Osteoblast (primary cell): ENCODE measurements around the gene GAK. TPM values are rescaled to one million over a fixed set of nuclear protein-coding genes. Genes with fewer than 3 reads are reported as not detected.
A peak's percentile ranks its signal among the peaks of the same experiment; 100 is the strongest.

Experiments used
- DNase-seq: peaks from one replicate; pipeline ENCODE4 v3.0.0; 2011; ENCODE audit warnings: low spot score, mixed read lengths; ENCODE audit not compliant: insufficient read length; ENCODE audit errors: missing footprints
- H2AFZ ChIP-seq: 2 replicates; pipeline ENCODE4 v1.6.0; 2011; ENCODE audit warnings: mild to moderate bottlenecking, low read length
- H3K27ac ChIP-seq: 2 replicates; pipeline ENCODE4 v1.5.1; 2011; ENCODE audit warnings: mild to moderate bottlenecking, low read depth, low read length, moderate library complexity
- H3K27me3 ChIP-seq: 2 replicates; pipeline ENCODE4 v1.6.0; 2012; ENCODE audit warnings: mild to moderate bottlenecking, control low read depth, inconsistent platforms, low read length, moderate library complexity; ENCODE audit not compliant: insufficient read depth
- H3K36me3 ChIP-seq: 2 replicates; pipeline ENCODE4 v1.5.1; 2011; ENCODE audit warnings: mild to moderate bottlenecking, low read length, control low read depth, moderate library complexity; ENCODE audit not compliant: insufficient read depth
- H3K4me1 ChIP-seq: 2 replicates; pipeline ENCODE4 v1.5.1; 2011; ENCODE audit warnings: mild to moderate bottlenecking, low read length, control low read depth, moderate library complexity; ENCODE audit not compliant: insufficient read depth
- H3K4me2 ChIP-seq: 2 replicates; pipeline ENCODE4 v1.6.0; 2011; ENCODE audit warnings: mild to moderate bottlenecking, low read length; ENCODE audit not compliant: insufficient read depth
- H3K4me3 ChIP-seq: fragments of 200-600 bp; sonication (generic); 3 replicates; pipeline ENCODE4 v1.5.1; 2012; ENCODE audit warnings: mild to moderate bottlenecking, low read length, inconsistent platforms; ENCODE audit not compliant: insufficient read depth
- H3K79me2 ChIP-seq: 2 replicates; pipeline ENCODE4 v1.6.0; 2012; ENCODE audit warnings: mild to moderate bottlenecking, low read length, control low read depth, inconsistent platforms; ENCODE audit not compliant: insufficient read depth
- H3K9me3 ChIP-seq: 2 replicates; pipeline ENCODE4 v1.5.1; 2011; ENCODE audit warnings: low read depth, low read length, control low read depth
- H4K20me1 ChIP-seq: 2 replicates; pipeline ENCODE4 v1.6.0; 2012; ENCODE audit warnings: mild to moderate bottlenecking, low read length, control low read depth; ENCODE audit not compliant: insufficient read depth
- total RNA-seq: library from RNA; depleted of rRNA; stranded (reverse); fragments of >200 nt; gene quantifications from 2 replicates; pipeline ENCODE4 v1.2.3, GENCODE V29; 2012
- TF ChIP-seq, protein P1 (sequence below): IDR thresholded peaks from 2 replicates; pipeline ENCODE4 v1.5.1; 2011; ENCODE audit warnings: mild to moderate bottlenecking, low read depth, low read length, moderate library complexity; ENCODE audit errors: extremely low read depth

Gene GAK
- total RNA-seq, 1 donor = 48.9 TPM

DNA sequence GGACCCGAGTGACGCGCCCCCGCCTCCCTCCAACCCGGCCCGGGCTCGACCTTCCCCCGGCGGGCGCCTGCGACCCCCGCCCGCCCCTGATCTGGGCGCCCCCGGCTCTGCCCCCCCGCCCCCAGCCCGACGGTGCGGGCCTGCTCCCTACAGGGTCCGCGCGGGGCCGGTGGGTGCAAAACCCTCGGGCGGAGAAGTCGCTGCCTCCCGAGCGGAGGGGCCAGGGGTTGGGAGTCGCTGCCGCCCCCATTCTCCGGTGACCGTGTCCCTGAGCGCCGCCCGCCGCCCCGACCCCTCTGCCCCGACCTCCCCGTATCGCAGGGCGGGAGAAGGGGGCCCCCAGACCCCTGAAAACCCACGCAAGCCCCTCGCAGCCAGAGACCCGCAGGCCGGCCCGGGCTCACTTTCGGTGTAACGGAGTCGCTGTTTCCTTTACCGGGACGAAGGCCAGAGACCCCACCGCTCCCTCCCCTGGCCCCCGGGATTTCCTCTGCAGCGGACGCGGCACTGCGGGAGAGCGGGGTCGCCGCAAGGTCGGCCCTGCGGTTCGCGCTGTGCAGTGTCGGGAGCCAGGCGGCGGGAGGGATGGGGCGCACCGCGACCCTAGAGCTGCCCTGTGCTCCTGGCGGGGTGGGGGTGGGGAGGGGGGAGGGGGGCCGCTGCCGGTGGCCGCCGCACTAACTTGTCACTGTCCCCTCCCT is 105.5 kb downstream of the GAK start:
- no peaks in the 10 kb centered on the region for H3K36me3 ChIP-seq
- H2AFZ ChIP-seq = no peak overlapping the region
- H3K27ac ChIP-seq = no peak overlapping the region
- H3K4me2 ChIP-seq = no peak overlapping the region
- H3K9me3 ChIP-seq = no peaks in the 10 kb centered on the region
- H3K27me3 ChIP-seq = peaks cover 54% of the 10 kb centered on the region
- peak; percentile 81 for DNase-seq
- TF ChIP-seq, protein P1, sequence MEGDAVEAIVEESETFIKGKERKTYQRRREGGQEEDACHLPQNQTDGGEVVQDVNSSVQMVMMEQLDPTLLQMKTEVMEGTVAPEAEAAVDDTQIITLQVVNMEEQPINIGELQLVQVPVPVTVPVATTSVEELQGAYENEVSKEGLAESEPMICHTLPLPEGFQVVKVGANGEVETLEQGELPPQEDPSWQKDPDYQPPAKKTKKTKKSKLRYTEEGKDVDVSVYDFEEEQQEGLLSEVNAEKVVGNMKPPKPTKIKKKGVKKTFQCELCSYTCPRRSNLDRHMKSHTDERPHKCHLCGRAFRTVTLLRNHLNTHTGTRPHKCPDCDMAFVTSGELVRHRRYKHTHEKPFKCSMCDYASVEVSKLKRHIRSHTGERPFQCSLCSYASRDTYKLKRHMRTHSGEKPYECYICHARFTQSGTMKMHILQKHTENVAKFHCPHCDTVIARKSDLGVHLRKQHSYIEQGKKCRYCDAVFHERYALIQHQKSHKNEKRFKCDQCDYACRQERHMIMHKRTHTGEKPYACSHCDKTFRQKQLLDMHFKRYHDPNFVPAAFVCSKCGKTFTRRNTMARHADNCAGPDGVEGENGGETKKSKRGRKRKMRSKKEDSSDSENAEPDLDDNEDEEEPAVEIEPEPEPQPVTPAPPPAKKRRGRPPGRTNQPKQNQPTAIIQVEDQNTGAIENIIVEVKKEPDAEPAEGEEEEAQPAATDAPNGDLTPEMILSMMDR = no peak
- no peak overlapping the region for H3K4me3 ChIP-seq
- no peaks in the 10 kb centered on the region for H4K20me1 ChIP-seq
- no peaks in the 10 kb centered on the region for H3K4me1 ChIP-seq
- H3K79me2 ChIP-seq = no peaks in the 10 kb centered on the region

DNA sequence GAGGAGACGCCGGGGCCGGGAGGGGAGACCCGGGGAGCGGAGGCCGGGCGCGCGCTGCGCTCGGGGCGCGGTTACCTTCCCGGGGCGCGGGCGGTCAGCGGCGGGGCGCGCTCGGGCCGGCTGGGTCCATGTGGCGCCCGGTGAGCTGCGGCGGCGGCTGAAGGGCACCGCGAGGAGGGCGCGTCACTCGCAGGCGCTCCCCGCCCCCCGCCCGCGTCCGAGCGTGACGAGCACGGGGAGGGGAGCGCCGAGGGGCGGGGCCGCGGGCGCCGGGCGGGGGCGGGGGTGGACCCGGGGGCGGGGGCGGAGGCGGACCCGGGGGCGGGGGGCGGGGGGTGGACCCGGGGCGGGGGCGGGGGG is 106.2 kb downstream of the GAK start, which contains the start of gene CPLX1:
CPLX1 (minus strand) TSS at position 159 of the 360 bp plus-strand sequence. CDS start 1,607 bp downstream, outside the sequence.
- Histone ChIP-seq H3K27me3 (peaks cover 55% of the 10 kb centered on the region), H3K79me2 (no peaks in the 10 kb centered on the region), H3K4me2 (no peak within 1 kb of the TSS), H4K20me1 (no peaks in the 10 kb centered on the region), H3K36me3 (no peaks in the 10 kb centered on the region), H2AFZ (no peak within 1 kb of the TSS), H3K27ac (no peak within 1 kb of the TSS), H3K9me3 (no peaks in the 10 kb centered on the region), H3K4me3 (no peak within 1 kb of the TSS), H3K4me1 (no peaks in the 10 kb centered on the region)
- DNase-seq = peak; percentile 95
- TF ChIP-seq, protein P1 = no peak

DNA sequence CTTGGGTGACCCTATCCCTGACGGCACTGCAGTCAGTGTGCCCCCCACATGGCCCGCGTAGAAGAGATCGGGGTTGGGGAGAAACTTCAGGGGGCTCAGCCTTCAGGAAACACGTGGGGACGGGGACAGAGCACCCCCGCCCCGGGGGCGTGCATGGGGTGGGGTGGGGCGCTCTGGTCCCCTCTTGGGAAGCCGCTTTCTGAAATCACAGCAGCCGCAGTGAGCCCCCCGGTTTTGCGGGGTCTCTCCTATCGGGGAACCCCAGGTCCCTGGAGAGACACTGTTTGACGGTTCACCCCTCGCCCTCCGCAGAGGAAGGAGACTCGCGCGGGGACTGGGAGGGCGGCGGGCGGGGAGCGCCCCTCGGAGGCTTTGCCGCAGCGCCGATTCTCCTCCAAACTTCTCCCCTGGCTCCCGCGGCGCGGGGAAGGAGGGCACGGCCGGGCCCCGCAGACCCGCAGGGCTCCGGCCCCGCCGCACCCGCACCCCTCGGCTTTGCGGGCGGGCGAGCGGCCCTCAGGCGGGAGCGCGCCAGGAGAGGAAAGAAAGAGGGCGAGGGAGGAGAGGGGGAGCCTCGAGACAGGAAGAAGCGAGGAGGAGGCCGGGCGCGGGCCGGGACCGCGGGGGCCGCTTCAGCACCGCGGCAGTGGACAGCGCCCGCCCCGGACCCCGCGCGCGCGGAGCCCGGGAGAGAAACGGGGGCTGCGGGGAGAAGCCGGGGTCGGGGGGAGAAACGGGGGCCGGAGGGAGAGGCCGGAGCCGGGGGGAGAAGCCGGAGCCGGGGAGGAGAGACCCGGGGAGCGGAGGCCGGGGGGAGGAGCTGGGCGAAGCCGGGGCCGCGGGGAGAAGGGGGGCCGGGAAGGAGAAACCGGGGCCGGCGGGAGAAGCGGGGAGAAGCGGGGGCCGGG is 106.8 kb downstream of the GAK start:
- no peak overlapping the region for H3K27ac ChIP-seq
- H3K4me1 ChIP-seq = no peaks in the 10 kb centered on the region
- no peaks in the 10 kb centered on the region for H4K20me1 ChIP-seq
- no peak overlapping the region for H2AFZ ChIP-seq
- H3K79me2 ChIP-seq = no peaks in the 10 kb centered on the region
- peaks cover 55% of the 10 kb centered on the region for H3K27me3 ChIP-seq
- DNase-seq = peak; percentile 97
- no peaks in the 10 kb centered on the region for H3K9me3 ChIP-seq
- no peaks in the 10 kb centered on the region for H3K36me3 ChIP-seq
- TF ChIP-seq, protein P1 = no peak
- H3K4me3 ChIP-seq = no peak overlapping the region
- H3K4me2 ChIP-seq = no peak overlapping the region
